Natural killer cell treated with Interleukin-12 subunit alpha and Interleukin-12 subunit beta and Interleukin-15 and Interleukin-18, amount 100 ng/mL, for 72 hours (primary cell): ENCODE data around the gene ABCB4. TPM values are rescaled to one million over a fixed set of nuclear protein-coding genes. Genes with fewer than 3 reads are reported as not detected.

ENCODE experiments used
- ATAC-seq, 2 donors: fragments of 150-1000 bp; cut with Tn5 transposase in 1 of 2; sonication (Bioruptor Pico), chemical (Tn5 transposase) in 1 of 2; 2 replicates each; pipeline ENCODE4 v1.10.0; 2021
- DNase-seq: peaks from one replicate; pipeline ENCODE4 v3.0.0; 2022; ENCODE audit warnings: low spot score
- H3K27ac Mint-ChIP-seq, 2 donors: 1 replicate in 1 of 2; 2 replicates in 1 of 2; pipeline ENCODE4 v1.8.0; 2022; ENCODE audit warnings: mixed read lengths in 2 of 2, mild to moderate bottlenecking in 1 of 2, moderate library complexity in 1 of 2
- H3K27me3 Mint-ChIP-seq, 2 donors: 1 replicate in 1 of 2; 2 replicates in 1 of 2; pipeline ENCODE4 v1.8.0; 2022; ENCODE audit warnings: mixed read lengths in 2 of 2
- H3K36me3 Mint-ChIP-seq: one replicate; pipeline ENCODE4 v1.8.0; 2022; ENCODE audit warnings: mixed read lengths
- H3K4me1 Mint-ChIP-seq, 2 donors: 1 replicate in 1 of 2; 2 replicates in 1 of 2; pipeline ENCODE4 v1.8.0; 2022; ENCODE audit warnings: low read depth in 2 of 2, mixed read lengths in 2 of 2, mild to moderate bottlenecking in 1 of 2
- H3K4me3 Mint-ChIP-seq: one replicate; pipeline ENCODE4 v1.8.0; 2022; ENCODE audit warnings: mixed read lengths
- H3K9me3 Mint-ChIP-seq: 2 replicates; pipeline ENCODE4 v1.8.0; 2022; ENCODE audit warnings: mixed read lengths
- total RNA-seq, 2 donors: library from RNA; stranded (reverse); gene quantifications; one replicate each; pipeline ENCODE4 v1.2.3, GENCODE V29; 2022

Gene ABCB4
- total RNA-seq, 2 donors from 2014 or later = 0.20 to 0.69 TPM

- Mint-ChIP-seq H3K9me3 (no peaks in the 10 kb centered on the region), H3K27ac (no peak overlapping the region), H3K36me3 (no peaks in the 10 kb centered on the region), H3K4me1 (no peaks in the 10 kb centered on the region), H3K27me3 (peaks cover 0 to 11% of the 10 kb centered on the region in 2 donors), H3K4me3 (no peak overlapping the region)
- no peak for ATAC-seq
- DNase-seq = no peak
Measured at GRCh38 chr7:87432536-87432935, 42.9 kb downstream of the ABCB4 start.

DNA sequence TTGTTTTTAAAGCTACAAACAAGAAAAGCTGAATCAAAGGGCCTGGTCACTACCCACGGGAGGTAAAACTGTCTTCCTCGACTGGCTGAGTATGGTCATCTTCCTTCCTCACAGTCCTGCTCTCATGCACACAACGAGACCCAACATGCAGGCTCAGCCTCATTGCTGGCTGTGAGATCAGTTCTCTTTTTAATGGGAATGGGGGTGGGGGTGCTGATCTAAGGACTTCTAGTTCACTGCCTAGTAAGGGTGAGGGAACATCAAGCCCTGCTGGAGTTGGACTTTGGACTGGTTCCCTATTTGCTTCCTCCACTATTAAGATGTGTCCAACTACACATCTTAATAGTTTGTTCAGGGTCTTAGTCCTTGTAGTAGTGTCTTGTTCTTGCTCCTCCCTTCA lies 48.2 kb downstream of the ABCB4 start:
- peaks cover 0 to 22% of the 10 kb centered on the region in 2 donors for H3K27me3 Mint-ChIP-seq
- ATAC-seq (peak in 1 of 2 donors; percentile 6), DNase-seq (no peak)
- no peaks in the 10 kb centered on the region for H3K36me3 Mint-ChIP-seq
- no peak overlapping the region for H3K27ac Mint-ChIP-seq
- H3K4me3 Mint-ChIP-seq = no peak overlapping the region
- H3K4me1 Mint-ChIP-seq = no peaks in the 10 kb centered on the region
- H3K9me3 Mint-ChIP-seq = no peaks in the 10 kb centered on the region

GRCh38 chr7:87426160-87426559 lies 49.3 kb downstream of the ABCB4 start:
- no peaks in the 10 kb centered on the region for H3K36me3 Mint-ChIP-seq
- H3K4me3 Mint-ChIP-seq = no peak overlapping the region
- peaks cover 0 to 20% of the 10 kb centered on the region in 2 donors for H3K27me3 Mint-ChIP-seq
- no peaks in the 10 kb centered on the region for H3K9me3 Mint-ChIP-seq
- no peaks in the 10 kb centered on the region for H3K4me1 Mint-ChIP-seq
- DNase-seq (no peak), ATAC-seq (no peak)
- H3K27ac Mint-ChIP-seq = no peak overlapping the region

DNA sequence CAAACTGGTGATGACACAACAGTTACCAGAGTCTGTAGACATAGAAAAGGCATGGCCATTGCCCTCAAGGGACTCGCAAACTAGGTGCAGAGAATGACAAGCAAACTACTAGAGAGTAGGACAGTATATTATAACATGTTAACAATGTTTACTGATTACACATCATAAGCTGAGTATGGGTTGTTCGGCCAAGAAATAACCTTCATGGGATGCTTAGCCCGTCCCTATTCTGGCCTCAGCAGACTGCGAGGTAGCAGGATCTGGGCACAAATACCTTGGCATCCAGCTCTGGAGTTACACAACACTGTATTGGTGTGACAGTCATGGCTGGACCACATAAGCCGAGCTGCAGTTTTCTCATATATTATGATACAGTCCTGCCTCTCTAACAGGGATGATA lies 51.4 kb downstream of the ABCB4 start:
- ATAC-seq (peak in 1 of 2 donors; percentile 6), DNase-seq (no peak)
- no peak overlapping the region for H3K4me3 Mint-ChIP-seq
- no peaks in the 10 kb centered on the region for H3K9me3 Mint-ChIP-seq
- no peak overlapping the region for H3K27ac Mint-ChIP-seq
- H3K27me3 Mint-ChIP-seq = peaks cover 0 to 20% of the 10 kb centered on the region in 2 donors
- H3K4me1 Mint-ChIP-seq = no peaks in the 10 kb centered on the region
- H3K36me3 Mint-ChIP-seq = no peaks in the 10 kb centered on the region

- Mint-ChIP-seq H3K27me3 (peaks cover 0 to 9% of the 10 kb centered on the region in 2 donors), H3K4me3 (no peak overlapping the region), H3K9me3 (no peaks in the 10 kb centered on the region), H3K36me3 (no peaks in the 10 kb centered on the region), H3K4me1 (no peaks in the 10 kb centered on the region), H3K27ac (no peak overlapping the region)
- ATAC-seq = no peak
- DNase-seq = no peak
Measured at GRCh38 chr7:87420173-87420572, 55.3 kb downstream of the ABCB4 start.

GRCh38 chr7:87416682-87417587 lies 58.5 kb downstream of the ABCB4 start:
- H3K4me3 Mint-ChIP-seq = no peak overlapping the region
- no peak for ATAC-seq
- no peaks in the 10 kb centered on the region for H3K4me1 Mint-ChIP-seq
- no peaks in the 10 kb centered on the region for H3K36me3 Mint-ChIP-seq
- H3K27ac Mint-ChIP-seq = no peak overlapping the region
- no peak for DNase-seq
- H3K27me3 Mint-ChIP-seq = no peaks in the 10 kb centered on the region
- H3K9me3 Mint-ChIP-seq = no peaks in the 10 kb centered on the region

DNA sequence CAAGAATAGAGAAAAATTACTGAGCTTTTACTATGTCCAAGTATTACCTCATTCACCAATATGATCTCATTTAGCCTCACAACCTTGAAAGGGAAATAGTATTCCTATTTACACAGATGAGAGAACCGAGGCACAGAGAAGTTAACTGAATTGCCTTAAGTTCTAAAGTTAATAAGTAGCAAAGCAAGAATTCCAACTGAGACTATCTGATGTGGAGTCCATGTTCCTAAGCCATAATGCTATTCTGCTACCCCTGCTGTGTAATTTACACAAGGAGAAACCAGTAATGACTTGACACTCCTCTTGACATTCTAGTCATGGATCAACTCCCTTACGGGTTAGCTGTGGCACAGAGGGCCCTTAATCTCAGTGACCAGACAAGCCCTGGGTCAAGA lies 60.7 kb downstream of the ABCB4 start:
- Mint-ChIP-seq H3K4me1 (no peaks in the 10 kb centered on the region), H3K9me3 (no peaks in the 10 kb centered on the region)
- no peak for DNase-seq

GRCh38 chr7:87413951-87414793 lies 61.3 kb downstream of the ABCB4 start:
- H3K27me3 Mint-ChIP-seq = no peaks in the 10 kb centered on the region
- no peaks in the 10 kb centered on the region for H3K9me3 Mint-ChIP-seq
- ATAC-seq = no peak

More for the DNA sequence above, 60.7 kb downstream of the ABCB4 start:
- Mint-ChIP-seq H3K27me3 (no peaks in the 10 kb centered on the region), H3K4me3 (no peak overlapping the region), H3K36me3 (no peaks in the 10 kb centered on the region), H3K27ac (no peak overlapping the region)
- no peak for ATAC-seq

DNA sequence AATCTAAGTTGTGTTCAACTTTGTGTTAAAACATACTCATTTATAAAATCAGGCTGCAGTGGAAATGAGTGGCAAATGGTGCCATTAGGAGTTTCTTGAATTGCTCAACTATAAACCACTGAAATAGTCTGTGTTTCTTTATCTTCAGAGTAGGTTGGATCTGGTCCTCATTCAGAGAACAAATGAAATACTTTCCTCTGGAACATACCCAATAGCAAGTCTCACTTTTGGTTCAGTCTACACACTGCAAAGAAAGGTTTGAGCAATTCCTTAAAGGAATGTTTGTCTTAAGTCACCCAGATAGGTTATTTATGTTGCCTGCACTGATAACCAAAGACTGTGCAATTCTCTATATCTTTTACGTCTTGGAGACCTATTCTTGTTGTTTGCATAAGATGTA lies 62.5 kb downstream of the ABCB4 start:
- no peaks in the 10 kb centered on the region for H3K36me3 Mint-ChIP-seq
- H3K27me3 Mint-ChIP-seq = no peaks in the 10 kb centered on the region
- H3K9me3 Mint-ChIP-seq = no peaks in the 10 kb centered on the region

More at GRCh38 chr7:87413951-87414793, 61.3 kb downstream of the ABCB4 start:
- H3K4me1 Mint-ChIP-seq = no peaks in the 10 kb centered on the region
- no peaks in the 10 kb centered on the region for H3K36me3 Mint-ChIP-seq
- no peak overlapping the region for H3K4me3 Mint-ChIP-seq
- no peak overlapping the region for H3K27ac Mint-ChIP-seq
- no peak for DNase-seq

GRCh38 chr7:87411186-87411585 lies 64.3 kb downstream of the ABCB4 start:
- Mint-ChIP-seq H3K27me3 (peaks cover 0 to 2% of the 10 kb centered on the region in 2 donors), H3K4me1 (no peaks in the 10 kb centered on the region), H3K36me3 (no peaks in the 10 kb centered on the region), H3K27ac (no peak overlapping the region), H3K9me3 (no peaks in the 10 kb centered on the region), H3K4me3 (no peak overlapping the region)
- no peak for ATAC-seq
- no peak for DNase-seq

More for the DNA sequence above, 62.5 kb downstream of the ABCB4 start:
- Mint-ChIP-seq H3K4me3 (no peak overlapping the region), H3K27ac (no peak overlapping the region), H3K4me1 (no peaks in the 10 kb centered on the region)
- ATAC-seq (no peak), DNase-seq (no peak)

DNA sequence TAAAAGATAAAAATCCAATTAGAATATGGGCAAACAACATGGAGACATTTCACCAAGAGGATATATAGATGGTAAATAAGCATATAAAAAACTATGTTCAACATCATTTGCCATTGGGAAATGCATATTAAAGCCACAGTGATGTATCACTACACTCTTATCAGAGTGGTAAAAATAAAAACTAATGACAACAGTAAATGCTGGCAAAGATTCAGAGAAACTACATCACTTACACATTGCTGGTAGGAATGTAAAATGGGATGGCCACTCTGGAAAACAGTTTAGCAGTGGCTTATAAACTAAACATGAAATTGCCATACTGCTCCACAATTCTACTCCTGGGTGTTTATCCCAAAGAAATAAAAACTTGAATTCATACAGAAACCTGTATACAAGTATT lies 70.8 kb downstream of the ABCB4 start:
- Mint-ChIP-seq H3K36me3 (no peaks in the 10 kb centered on the region), H3K4me1 (no peaks in the 10 kb centered on the region), H3K27ac (no peak overlapping the region), H3K4me3 (no peak overlapping the region), H3K27me3 (peaks cover 0 to 2% of the 10 kb centered on the region in 2 donors), H3K9me3 (no peaks in the 10 kb centered on the region)
- no peak for ATAC-seq
- DNase-seq = no peak

DNA sequence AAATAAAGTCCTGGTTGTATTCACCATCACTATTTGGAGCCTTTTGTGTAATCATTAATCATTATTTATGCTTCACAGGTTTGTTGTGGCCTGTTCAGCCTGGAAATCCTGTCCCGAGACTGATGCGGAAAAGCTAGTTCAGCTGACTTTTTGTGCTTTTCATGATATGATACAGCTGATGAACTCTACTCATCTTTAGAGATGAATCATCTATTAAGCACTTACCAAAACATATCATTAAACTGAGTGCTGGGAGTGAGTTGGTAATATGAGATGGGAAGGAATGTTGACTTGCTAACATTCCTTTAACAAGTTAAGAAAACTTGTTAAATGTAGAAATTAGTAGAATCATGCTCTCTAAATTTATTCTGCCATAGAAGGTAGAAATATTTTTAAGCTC lies 77.0 kb downstream of the ABCB4 start:
- DNase-seq = no peak
- no peaks in the 10 kb centered on the region for H3K36me3 Mint-ChIP-seq
- H3K9me3 Mint-ChIP-seq = no peaks in the 10 kb centered on the region
- no peak overlapping the region for H3K27ac Mint-ChIP-seq
- no peaks in the 10 kb centered on the region for H3K4me1 Mint-ChIP-seq
- no peak for ATAC-seq
- no peak overlapping the region for H3K4me3 Mint-ChIP-seq
- H3K27me3 Mint-ChIP-seq = no peaks in the 10 kb centered on the region

DNA sequence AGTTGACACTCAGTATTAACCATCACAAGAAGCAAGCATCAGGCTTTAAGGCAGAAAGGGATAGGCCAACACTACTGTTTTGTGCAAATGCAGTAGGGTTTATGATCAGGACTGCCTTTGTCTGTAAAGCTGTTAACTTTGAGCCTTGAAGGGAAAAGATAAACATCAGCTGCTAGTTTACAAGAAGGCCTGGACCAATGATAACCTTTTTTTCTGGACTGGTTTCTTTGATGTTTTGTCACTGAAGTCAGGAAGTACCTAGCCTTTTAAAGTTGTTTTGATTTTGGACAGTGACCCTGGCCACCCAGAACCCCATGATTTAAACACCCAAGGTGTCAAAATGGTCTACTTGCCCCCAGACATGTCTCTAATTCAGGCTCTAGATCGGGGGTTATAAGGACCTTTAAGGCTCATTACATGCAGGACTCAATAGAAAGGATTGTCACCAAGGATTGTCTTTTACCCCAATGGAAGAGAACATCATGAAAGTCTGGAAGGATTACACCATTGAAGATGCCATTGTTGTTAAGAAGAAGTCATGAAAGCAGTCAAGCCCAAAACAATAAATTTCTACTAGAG lies 79.9 kb downstream of the ABCB4 start:
- no peak overlapping the region for H3K27ac Mint-ChIP-seq
- no peaks in the 10 kb centered on the region for H3K9me3 Mint-ChIP-seq
- ATAC-seq (no peak), DNase-seq (no peak)
- peaks cover 11% of the 10 kb centered on the region for H3K36me3 Mint-ChIP-seq
- no peaks in the 10 kb centered on the region for H3K27me3 Mint-ChIP-seq
- H3K4me1 Mint-ChIP-seq = no peaks in the 10 kb centered on the region
- H3K4me3 Mint-ChIP-seq = no peak overlapping the region
